HG02642 (cell line): ENCODE measurements around the gene SLC25A21.

Experiments
- ATAC-seq: cut with Tn5 transposase; IDR thresholded peaks from one replicate; pipeline ENCODE4 v1.9.1; 2021; ENCODE audit warnings: mild to moderate bottlenecking; ENCODE audit not compliant: unreplicated experiment, poor library complexity

SLC25A21 gene

GRCh38 chr14:37051680-37052079, 120.7 kb downstream of the SLC25A21 start:
- no peak for ATAC-seq

GRCh38 chr14:37051153-37051552, 121.3 kb downstream of the SLC25A21 start:
- ATAC-seq = no peak

- no peak for ATAC-seq
Observed at GRCh38 chr14:37048666-37049071, 123.7 kb downstream of the SLC25A21 start.

- ATAC-seq = no peak
Observed at GRCh38 chr14:37047996-37048395, 124.4 kb downstream of the SLC25A21 start.

GRCh38 chr14:37047226-37047625, 125.2 kb downstream of the SLC25A21 start:
- no peak for ATAC-seq

GRCh38 chr14:37046815-37047214, 125.6 kb downstream of the SLC25A21 start:
- no peak for ATAC-seq

GRCh38 chr14:37045340-37046061, 126.9 kb downstream of the SLC25A21 start:
- ATAC-seq = no peak

GRCh38 chr14:37037636-37038387, 134.6 kb downstream of the SLC25A21 start:
- no peak for ATAC-seq

- no peak for ATAC-seq
Observed at GRCh38 chr14:37036669-37037341, 135.6 kb downstream of the SLC25A21 start.

GRCh38 chr14:37035401-37035800, 137.0 kb downstream of the SLC25A21 start:
- no peak for ATAC-seq

- no peak for ATAC-seq
Observed at GRCh38 chr14:37034410-37035285, 137.8 kb downstream of the SLC25A21 start.

GRCh38 chr14:37032863-37033262, 139.5 kb downstream of the SLC25A21 start:
- no peak for ATAC-seq

GRCh38 chr14:37027188-37027824, 145.1 kb downstream of the SLC25A21 start:
- no peak for ATAC-seq

GRCh38 chr14:37023875-37024565, 148.4 kb downstream of the SLC25A21 start:
- ATAC-seq = no peak

GRCh38 chr14:37021390-37021789, 151.0 kb downstream of the SLC25A21 start:
- no peak for ATAC-seq

GRCh38 chr14:37019488-37019887, 152.9 kb downstream of the SLC25A21 start:
- no peak for ATAC-seq

- ATAC-seq = no peak
Observed at GRCh38 chr14:37018571-37019240, 153.7 kb downstream of the SLC25A21 start.

- no peak for ATAC-seq
Observed at GRCh38 chr14:37013078-37013477, 159.3 kb downstream of the SLC25A21 start.

GRCh38 chr14:36998686-36999085, 173.7 kb downstream of the SLC25A21 start:
- ATAC-seq = no peak
